ENCODE data around the gene PDLIM5. TPM values are rescaled to one million over a fixed set of nuclear protein-coding genes. Genes with fewer than 3 reads are reported as not detected.
"Not testable (repeated sequence)": the region's sequence is repeated elsewhere in the genome, so short reads cannot be mapped to it uniquely, and the experiment has no call there.

PDLIM5 gene
- total RNA-seq, 3 donors from 2014 or later (not counting 1 experiment from before 2014, with no cell fraction given) = 41.8 to 94.8 (median 50.5) TPM

DNA sequence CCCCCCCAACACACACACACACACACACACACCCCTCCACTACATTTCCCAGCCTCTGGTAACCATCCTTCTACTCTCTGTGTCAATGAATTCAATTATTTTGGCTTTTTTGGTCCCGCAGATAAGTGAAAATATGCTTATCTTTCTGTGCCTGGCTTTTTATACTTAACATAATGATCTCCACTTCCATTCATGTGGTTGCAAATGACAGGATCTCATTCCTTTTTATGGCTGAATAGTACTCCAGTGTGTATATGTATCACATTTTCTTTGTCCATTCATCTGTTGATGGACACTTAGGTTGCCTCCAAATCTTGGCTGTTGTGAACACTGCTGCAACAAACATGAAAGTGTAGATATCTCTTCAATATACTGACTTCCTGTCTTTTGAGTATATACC is 59.8 kb downstream of the PDLIM5 start:
- peaks cover 11 to 18% of the 10 kb centered on the region in 2 donors for H3K4me1 Mint-ChIP-seq
- Histone ChIP-seq H3K9me3 (ENCODE audit: control insufficient read depth, insufficient read depth, low read length) (no peaks in the 10 kb centered on the region), H3K4me1 (ENCODE audit: control insufficient read depth, insufficient read depth, low read length) (no peaks in the 10 kb centered on the region), H3K36me3 (ENCODE audit: control insufficient read depth, insufficient read depth, low read length) (no peaks in the 10 kb centered on the region), H3K4me3 (ENCODE audit: low read length) (no peak overlapping the region), H3K27me3 (ENCODE audit: control insufficient read depth, insufficient read depth, low read length) (no peaks in the 10 kb centered on the region), H3K27ac (ENCODE audit: low read length) (no peak overlapping the region)
- WGBS (ENCODE audit: insufficient coverage) = no CpG with 5 or more reads among the region's 1 CpG
- DNase-seq (no peak), ATAC-seq (no peak)
- H3K27ac Mint-ChIP-seq = no peak overlapping the region
- TF ChIP-seq CTCF (IDR thresholded peaks at IDR 0.05) = no peak
- intact Hi-C loops (cut with micrococcal nuclease) = no loop called here
- H3K27me3 Mint-ChIP-seq (ENCODE audit: low read depth in 2 of 2) = no peaks in the 10 kb centered on the region
- H3K9me3 Mint-ChIP-seq = no peaks in the 10 kb centered on the region
- H3K36me3 Mint-ChIP-seq = no peaks in the 10 kb centered on the region
- no peak overlapping the region for H3K4me3 Mint-ChIP-seq

DNA sequence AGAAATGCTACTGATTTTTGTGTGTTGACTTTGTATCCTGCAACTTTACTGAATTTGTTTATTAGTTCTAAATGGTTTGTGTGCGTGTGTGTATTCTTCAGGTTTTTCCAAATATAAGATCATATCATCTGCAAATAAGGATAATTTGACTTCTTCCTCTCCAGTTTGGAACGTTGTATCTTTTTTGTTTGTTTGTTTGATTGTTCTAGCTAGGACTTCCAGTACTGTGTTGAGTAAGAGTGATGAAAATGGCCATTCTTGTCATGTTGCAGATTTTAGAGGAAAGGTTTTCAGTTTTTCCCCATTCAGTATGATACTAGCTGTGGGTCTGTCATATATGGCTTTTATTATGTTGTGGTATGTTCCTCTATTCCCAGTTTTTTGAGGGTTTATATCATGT is 61.8 kb downstream of the PDLIM5 start:
- H3K9me3 ChIP-seq (ENCODE audit: control insufficient read depth, insufficient read depth, low read length); H3K36me3 Mint-ChIP-seq; H3K4me1 ChIP-seq (ENCODE audit: control insufficient read depth, insufficient read depth, low read length); H3K4me3 Mint-ChIP-seq; ATAC-seq; H3K4me3 ChIP-seq (ENCODE audit: low read length); intact Hi-C loops (cut with micrococcal nuclease); H3K27me3 Mint-ChIP-seq (ENCODE audit: low read depth in 2 of 2); DNase-seq; H3K27me3 ChIP-seq (ENCODE audit: control insufficient read depth, insufficient read depth, low read length); H3K36me3 ChIP-seq (ENCODE audit: control insufficient read depth, insufficient read depth, low read length); H3K27ac Mint-ChIP-seq; H3K27ac ChIP-seq (ENCODE audit: low read length); H3K9me3 Mint-ChIP-seq: not testable (repeated sequence)
- H3K4me1 Mint-ChIP-seq = peaks cover 6 to 12% of the 10 kb centered on the region in 2 donors
- 100% methylated on average over 1 of the region's 2 CpGs for WGBS (ENCODE audit: insufficient coverage)

GRCh38 chr4:94515365-94515764 is 63.6 kb downstream of the PDLIM5 start:
- no peaks in the 10 kb centered on the region for H3K4me1 ChIP-seq (ENCODE audit: control insufficient read depth, insufficient read depth, low read length)
- intact Hi-C loops (cut with micrococcal nuclease) = no loop called here
- Mint-ChIP-seq H3K27me3 (ENCODE audit: low read depth in 2 of 2) (no peaks in the 10 kb centered on the region), H3K4me3 (no peak overlapping the region), H3K36me3 (no peaks in the 10 kb centered on the region), H3K4me1 (peaks cover 24 to 30% of the 10 kb centered on the region in 2 donors), H3K27ac (no peak overlapping the region), H3K9me3 (no peaks in the 10 kb centered on the region)
- H3K9me3 ChIP-seq (ENCODE audit: control insufficient read depth, insufficient read depth, low read length) = no peaks in the 10 kb centered on the region
- WGBS (ENCODE audit: insufficient coverage) = 94% methylated on average over 3 of the region's 4 CpGs
- H3K36me3 ChIP-seq (ENCODE audit: control insufficient read depth, insufficient read depth, low read length) = no peaks in the 10 kb centered on the region
- no peak overlapping the region for H3K4me3 ChIP-seq (ENCODE audit: low read length)
- no peak for DNase-seq
- ATAC-seq = no peak
- no peaks in the 10 kb centered on the region for H3K27me3 ChIP-seq (ENCODE audit: control insufficient read depth, insufficient read depth, low read length)
- no peak for TF ChIP-seq CTCF (IDR thresholded peaks at IDR 0.05)
- no peak overlapping the region for H3K27ac ChIP-seq (ENCODE audit: low read length)

DNA sequence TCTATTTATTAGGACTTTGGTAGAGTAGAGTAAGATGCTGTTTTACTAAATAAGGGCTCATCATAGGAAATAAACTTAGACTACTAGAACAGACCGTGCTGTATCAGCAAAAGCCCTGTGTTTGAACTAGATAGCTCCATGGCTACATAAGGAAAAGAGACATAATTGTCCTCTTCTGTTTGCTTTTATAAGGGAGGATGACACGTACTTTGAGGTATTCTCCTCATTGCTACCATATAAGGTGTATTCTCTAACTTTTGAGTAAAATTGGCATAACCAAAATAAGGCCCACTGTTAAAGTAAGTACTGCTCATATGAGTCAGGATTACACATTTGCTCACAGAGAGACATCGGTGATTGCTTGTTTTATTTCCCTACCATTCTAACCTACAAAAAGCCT is 64.3 kb downstream of the PDLIM5 start:
- H3K9me3 ChIP-seq (ENCODE audit: control insufficient read depth, insufficient read depth, low read length) = no peaks in the 10 kb centered on the region
- Mint-ChIP-seq H3K4me3 (no peak overlapping the region), H3K4me1 (peaks cover 25 to 37% of the 10 kb centered on the region in 2 donors), H3K27ac (no peak overlapping the region), H3K9me3 (no peaks in the 10 kb centered on the region), H3K36me3 (no peaks in the 10 kb centered on the region), H3K27me3 (ENCODE audit: low read depth in 2 of 2) (no peaks in the 10 kb centered on the region)
- H3K36me3 ChIP-seq (ENCODE audit: control insufficient read depth, insufficient read depth, low read length) = no peaks in the 10 kb centered on the region
- TF ChIP-seq CTCF (IDR thresholded peaks at IDR 0.05) = no peak
- WGBS (ENCODE audit: insufficient coverage) = 89% methylated on average over 3 of the region's 3 CpGs
- no peak overlapping the region for H3K27ac ChIP-seq (ENCODE audit: low read length)
- ATAC-seq = no peak
- intact Hi-C loops (cut with micrococcal nuclease) = no loop called here
- H3K27me3 ChIP-seq (ENCODE audit: control insufficient read depth, insufficient read depth, low read length) = no peaks in the 10 kb centered on the region
- no peak overlapping the region for H3K4me3 ChIP-seq (ENCODE audit: low read length)
- no peak for DNase-seq
- no peaks in the 10 kb centered on the region for H3K4me1 ChIP-seq (ENCODE audit: control insufficient read depth, insufficient read depth, low read length)

All from natural killer cell (primary cell).